HCT116 (cell line): ENCODE results near the gene NSUN7. TPM values are rescaled to one million over a fixed set of nuclear protein-coding genes. Genes with fewer than 3 reads are reported as not detected.

Experiments used
- ATAC-seq: fragments of 200-7000 bp; cut with Tn5 transposase; 2 replicates; pipeline ENCODE4 v1.9.1; 2020; ENCODE audit warnings: mild to moderate bottlenecking, moderate library complexity
- BruUV-seq: library from RNA; stranded (reverse); fragments of 400-500 nt; replicated peaks from 2 replicates; lab custom pipeline; 2021; lab: Mats Ljungman, UMichigan
- CTCF ChIA-PET: fragments of 300-600 bp; sonication (Branson Sonifier 250); formaldehyde crosslinking; loops from one replicate; lab custom pipeline; 2021; ENCODE audit warnings: antibody characterized with exemption; lab: Charles Lee
- POLR2A ChIA-PET: fragments of 300-600, 350-600 bp; sonication (Branson Sonifier 250); formaldehyde crosslinking; loops from one replicate; lab custom pipeline; 2021; ENCODE audit warnings: antibody characterized with exemption; lab: Charles Lee
- RAD21 ChIA-PET, 2 experiments: fragments of 300-600 bp; sonication (Branson Sonifier 250); formaldehyde crosslinking; loops; one replicate each; lab custom pipeline; 2023; ENCODE audit warnings: low total read pairs in 2 of 2; ENCODE audit not compliant: uncharacterized antibody in 2 of 2, unreplicated experiment in 2 of 2, low non-redundant PET in 1 of 2; lab: Charles Lee
- DNase-seq: peaks from one replicate; pipeline ENCODE4 v3.0.0-alpha.2; 2010; ENCODE audit warnings: low read depth, low spot score
- H2AFZ ChIP-seq: fragments of 200-600 bp; shearing (Covaris generic), sonication (generic); 2 replicates; pipeline ENCODE4 v1.6.1; 2017; ENCODE audit warnings: low read depth, mixed run types, mixed read lengths, antibody characterized with exemption, low read length; ENCODE audit not compliant: poor library complexity, severe bottlenecking
- H3K27ac ChIP-seq: 2 replicates; pipeline ENCODE4 v1.5.1; 2012; ENCODE audit warnings: low read depth, low read length
- H3K27me3 ChIP-seq: fragments of 200-600 bp; sonication (generic); 2 replicates; pipeline ENCODE4 v1.6.1; 2016; ENCODE audit warnings: mixed run types, low read length, mixed read lengths; ENCODE audit not compliant: insufficient read depth
- H3K36me3 ChIP-seq, 2 experiments: fragments of 200-500 bp in 1 of 2; fragments of 200-600 bp in 1 of 2; sonication (Bioruptor generic) in 1 of 2; sonication (generic) in 1 of 2; 2 replicates each; pipeline versions ENCODE4 v1.5.1 to v1.6.1; 2014 to 2016; ENCODE audit warnings: low read length in 2 of 2, inconsistent platforms in 1 of 2, mixed read lengths in 1 of 2, mixed run types in 1 of 2; ENCODE audit not compliant: insufficient read depth in 2 of 2, control insufficient read depth in 1 of 2
- H3K4me1 ChIP-seq, 2 experiments: fragments of 200-600 bp in 1 of 2; sonication (generic) in 1 of 2; 2 replicates each; pipeline versions ENCODE4 v1.5.1 to v1.6.1; 2012 to 2017; ENCODE audit warnings: low read length in 2 of 2, inconsistent platforms in 1 of 2, mild to moderate bottlenecking in 1 of 2, mixed read lengths in 1 of 2, mixed run types in 1 of 2, moderate library complexity in 1 of 2; ENCODE audit not compliant: insufficient read depth in 2 of 2, control insufficient read depth in 1 of 2
- H3K4me2 ChIP-seq: fragments of 200-600 bp; sonication (generic); 2 replicates; pipeline ENCODE4 v1.6.1; 2017; ENCODE audit warnings: mixed run types, low read length, mixed read lengths
- H3K4me3 ChIP-seq, 2 experiments: fragments of 200-600 bp in 1 of 2; sonication (generic) in 1 of 2; replicated peaks in 1 of 2; 2 replicates each; pipeline ENCODE4 v1.5.1; 2011 to 2016; ENCODE audit warnings: low read length in 2 of 2, control low read depth in 1 of 2, low read depth in 1 of 2, mild to moderate bottlenecking in 1 of 2, mixed read lengths in 1 of 2, mixed run types in 1 of 2
- H3K79me2 ChIP-seq: fragments of 200-600 bp; sonication (generic); 2 replicates; pipeline ENCODE4 v1.6.1; 2017; ENCODE audit warnings: mild to moderate bottlenecking, mixed run types, low read length, moderate library complexity, mixed read lengths; ENCODE audit not compliant: insufficient read depth
- H3K9ac ChIP-seq: fragments of 200-600 bp; sonication (generic); 2 replicates; pipeline ENCODE4 v1.6.1; 2016; ENCODE audit warnings: low read length, mixed read lengths
- H3K9me2 ChIP-seq: fragments of 200-600 bp; sonication (generic), shearing (Covaris generic); 2 replicates; pipeline ENCODE4 v1.6.1; 2017; ENCODE audit warnings: mixed run types, mild to moderate bottlenecking, moderate library complexity; ENCODE audit not compliant: insufficient read depth
- H3K9me3 ChIP-seq, 2 experiments: fragments of 200-500 bp in 1 of 2; fragments of 200-600 bp in 1 of 2; sonication (Bioruptor generic) in 1 of 2; sonication (generic) in 1 of 2; 2 replicates each; pipeline ENCODE4 v1.6.1; 2014 to 2017; ENCODE audit warnings: low read length in 2 of 2, mixed read lengths in 2 of 2, inconsistent platforms in 1 of 2, low read depth in 1 of 2, mild to moderate bottlenecking in 1 of 2, mixed run types in 1 of 2, moderate library complexity in 1 of 2; ENCODE audit not compliant: control insufficient read depth in 1 of 2, insufficient read depth in 1 of 2
- H4K20me1 ChIP-seq: fragments of 200-600 bp; sonication (generic), shearing (Covaris generic); 2 replicates; pipeline ENCODE4 v1.6.1; 2017; ENCODE audit warnings: mixed run types, mild to moderate bottlenecking, moderate library complexity; ENCODE audit not compliant: insufficient read depth
- ATF3 ChIP-seq: IDR thresholded peaks from 2 replicates; pipeline ENCODE4 v1.6.1; 2012
- CTCF ChIP-seq, 3 experiments: fragments of 200-600 bp in 1 of 3; sonication (generic) in 1 of 3; IDR thresholded peaks in 2 of 3; conservative IDR thresholded peaks in 1 of 3; 2 replicates each; pipeline ENCODE4 v1.5.1; 2012 to 2017; ENCODE audit warnings: low read depth in 2 of 3, low read length in 2 of 3, antibody characterized with exemption in 1 of 3, borderline replicate concordance in 1 of 3, control low read depth in 1 of 3, mild to moderate bottlenecking in 1 of 3, mixed read lengths in 1 of 3, mixed run types in 1 of 3, moderate library complexity in 1 of 3; ENCODE audit not compliant: insufficient read depth in 1 of 3
- ELF1 ChIP-seq: IDR thresholded peaks from 2 replicates; pipeline ENCODE4 v1.6.1; 2012; ENCODE audit warnings: low read depth, borderline replicate concordance
- JUND ChIP-seq: IDR thresholded peaks from 2 replicates; pipeline ENCODE4 v1.6.1; 2012
- POLR2AphosphoS5 ChIP-seq: IDR thresholded peaks from 2 replicates; pipeline ENCODE4 v1.6.1; 2011; ENCODE audit warnings: mild to moderate bottlenecking, low read depth, low read length, moderate library complexity
- RAD21 ChIP-seq: IDR thresholded peaks from 2 replicates; pipeline ENCODE4 v1.6.1; 2012; ENCODE audit warnings: low read depth, mild to moderate bottlenecking
- REST ChIP-seq: IDR thresholded peaks from 2 replicates; pipeline ENCODE4 v1.6.1; 2012; ENCODE audit warnings: low read depth
- YY1 ChIP-seq: IDR thresholded peaks from 2 replicates; pipeline ENCODE4 v1.6.1; 2011; ENCODE audit warnings: low read length, low read depth, moderate library complexity, mild to moderate bottlenecking; ENCODE audit not compliant: insufficient replicate concordance; ENCODE audit errors: extremely low read depth
- ZBTB33 ChIP-seq: IDR thresholded peaks from 2 replicates; pipeline ENCODE4 v1.6.1; 2011; ENCODE audit warnings: mild to moderate bottlenecking, low read length, moderate library complexity; ENCODE audit not compliant: insufficient replicate concordance; ENCODE audit errors: extremely low read depth
- ZFX ChIP-seq: fragments of 450-650 bp; IDR thresholded peaks from 2 replicates; pipeline ENCODE4 v1.6.1; 2017
- intact Hi-C: fragments of 100-400 bp; cut with micrococcal nuclease; formaldehyde crosslinking; loops from 2 replicates; pipeline ENCODE4 v1.10.0; 2022
- total RNA-seq: library from RNA; stranded (reverse); gene quantifications from one replicate; pipeline ENCODE4 v1.2.1, GENCODE V29; 2021; ENCODE audit not compliant: unreplicated experiment

Gene NSUN7
- total RNA-seq, 1 experiment from 2014 or later, result 0.07 TPM

GRCh38 chr4:40731792-40732245 lies 17.9 kb upstream of the NSUN7 start:
- no peaks in the 10 kb centered on the region for H3K4me1 ChIP-seq
- H3K79me2 ChIP-seq, result no peaks in the 10 kb centered on the region
- intact Hi-C loops, result loop anchor here (10.0 kb wide), 1 partner anchor 483 kb away; the partner anchor contains the start of gene APBB2
- H3K27ac ChIP-seq, result no peak overlapping the region
- H3K4me2 ChIP-seq, result no peak overlapping the region
- no peaks in the 10 kb centered on the region for H3K27me3 ChIP-seq
- POLR2A ChIA-PET, result no interaction called here
- BruUV-seq, result no TSS peak
- H3K9ac ChIP-seq, result no peak overlapping the region
- TF ChIP-seq YY1, result no peak
- TF ChIP-seq RAD21, result no peak
- TF ChIP-seq CTCF (IDR thresholded peaks at IDR 0.05 in 2 of 3, conservative IDR thresholded peaks at IDR 0.05 in 1 of 3; ENCODE audit: borderline replicate concordance in 1 of 3, insufficient read depth in 1 of 3, low read depth in 2 of 3, low read length in 2 of 3), result no peak
- no peak for TF ChIP-seq ELF1
- no peak for TF ChIP-seq ATF3
- TF ChIP-seq POLR2AphosphoS5, result no peak
- TF ChIP-seq JUND, result no peak
- TF ChIP-seq ZFX, result no peak
- no peak for TF ChIP-seq REST
- TF ChIP-seq ZBTB33, result no peak
- H3K4me3 ChIP-seq, result no peak overlapping the region
- H3K36me3 ChIP-seq, result no peaks in the 10 kb centered on the region
- no peaks in the 10 kb centered on the region for H4K20me1 ChIP-seq
- RAD21 ChIA-PET, result no interaction called here
- DNase-seq (no peak), ATAC-seq (no peak)
- no peaks in the 10 kb centered on the region for H3K9me2 ChIP-seq
- CTCF ChIA-PET, result interaction anchor here (0.6 kb wide), 1 partner anchor 167 kb away, joined by 4 read pairs; no protein-coding TSS in a partner anchor
- H3K9me3 ChIP-seq, result no peaks in the 10 kb centered on the region
- no peak overlapping the region for H2AFZ ChIP-seq
